Measurements from ENCODE around the gene KLHL40. TPM values are rescaled to one million over a fixed set of nuclear protein-coding genes. Genes with fewer than 3 reads are reported as not detected.

The KLHL40 gene
- total and polyA plus RNA-seq, 2 donors (not counting 3 experiments of a cell fraction or from before 2014, with no cell fraction given), result not detected

- H3K36me3 ChIP-seq (ENCODE audit: control insufficient read depth in 2 of 2, extremely low read depth in 1 of 2, insufficient read depth in 2 of 2, low read length in 2 of 2), result no peaks in the 10 kb centered on the region
- no peaks in the 10 kb centered on the region for H3K9me3 ChIP-seq (replicated peaks; ENCODE audit: control insufficient read depth, insufficient read depth, low read length)
- DNase-seq (ENCODE audit: low read depth, low spot score) (no peak), FAIRE-seq (no peak)
- intact Hi-C loops (cut with micrococcal nuclease) (no loop called here), dilution Hi-C loops (cut with MboI; ENCODE audit: extremely low pct_ligation_motif_present, low sequenced_read_pairs) (no loop called here)
- no peak overlapping the region for H3K4me3 ChIP-seq (replicated peaks in 1 of 3; ENCODE audit: insufficient read depth in 1 of 3, low read depth in 1 of 3, low read length in 3 of 3)
- peaks cover 0 to 5% of the 10 kb centered on the region in 2 experiments for H3K27me3 ChIP-seq (ENCODE audit: control insufficient read depth in 2 of 2, insufficient read depth in 2 of 2, low read length in 2 of 2)
- H3K9ac ChIP-seq (replicated peaks; ENCODE audit: extremely low read depth, insufficient read depth, low read length), result no peak overlapping the region
- no peak overlapping the region for H3K4me2 ChIP-seq (ENCODE audit: insufficient read depth, low read length)
- H3K79me2 ChIP-seq (ENCODE audit: control insufficient read depth, insufficient read depth, low read length), result no peaks in the 10 kb centered on the region
- ChIA-PET CTCF (interaction anchor here (1.8 to 2.2 kb wide), 2 partner anchors 11 to 32 kb away, joined by 7 to 9 read pairs; no protein-coding TSS in a partner anchor), POLR2A (no interaction called here)
- TF ChIP-seq MYC (IDR thresholded peaks at IDR 0.05; ENCODE audit: low read depth, low read length) (no peak), POLR2A (IDR thresholded peaks at IDR 0.05; ENCODE audit: low read depth, low read length) (no peak), JUN (IDR thresholded peaks at IDR 0.05; ENCODE audit: borderline replicate concordance, insufficient read depth, insufficient read length, low read depth) (no peak), EZH2 (IDR thresholded peaks at IDR 0.05; ENCODE audit: borderline replicate concordance, low read depth, low read length, severe bottlenecking) (no peak), FOS (IDR thresholded peaks at IDR 0.05; ENCODE audit: borderline replicate concordance, insufficient read depth, low read length) (no peak), POLR2AphosphoS5 (IDR thresholded peaks at IDR 0.05; ENCODE audit: insufficient read depth, low read depth, low read length) (no peak), GATA2 (IDR thresholded peaks at IDR 0.05; ENCODE audit: insufficient read depth, insufficient read length, low read depth, low read length) (no peak)
- TF ChIP-seq, protein P1, sequence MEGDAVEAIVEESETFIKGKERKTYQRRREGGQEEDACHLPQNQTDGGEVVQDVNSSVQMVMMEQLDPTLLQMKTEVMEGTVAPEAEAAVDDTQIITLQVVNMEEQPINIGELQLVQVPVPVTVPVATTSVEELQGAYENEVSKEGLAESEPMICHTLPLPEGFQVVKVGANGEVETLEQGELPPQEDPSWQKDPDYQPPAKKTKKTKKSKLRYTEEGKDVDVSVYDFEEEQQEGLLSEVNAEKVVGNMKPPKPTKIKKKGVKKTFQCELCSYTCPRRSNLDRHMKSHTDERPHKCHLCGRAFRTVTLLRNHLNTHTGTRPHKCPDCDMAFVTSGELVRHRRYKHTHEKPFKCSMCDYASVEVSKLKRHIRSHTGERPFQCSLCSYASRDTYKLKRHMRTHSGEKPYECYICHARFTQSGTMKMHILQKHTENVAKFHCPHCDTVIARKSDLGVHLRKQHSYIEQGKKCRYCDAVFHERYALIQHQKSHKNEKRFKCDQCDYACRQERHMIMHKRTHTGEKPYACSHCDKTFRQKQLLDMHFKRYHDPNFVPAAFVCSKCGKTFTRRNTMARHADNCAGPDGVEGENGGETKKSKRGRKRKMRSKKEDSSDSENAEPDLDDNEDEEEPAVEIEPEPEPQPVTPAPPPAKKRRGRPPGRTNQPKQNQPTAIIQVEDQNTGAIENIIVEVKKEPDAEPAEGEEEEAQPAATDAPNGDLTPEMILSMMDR (IDR thresholded peaks at IDR 0.05; ENCODE audit: extremely low read depth in 1 of 2, insufficient read depth in 1 of 2, low read depth in 1 of 2, low read length in 2 of 2), result no peak
- H3K27ac ChIP-seq (ENCODE audit: insufficient read depth, low read depth, low read length), result no peak overlapping the region
- H2AFZ ChIP-seq (ENCODE audit: low read depth, low read length), result no peak overlapping the region
- no peaks in the 10 kb centered on the region for H4K20me1 ChIP-seq (replicated peaks; ENCODE audit: control insufficient read depth, extremely low read depth, insufficient read depth, low read length)
- no peaks in the 10 kb centered on the region for H3K4me1 ChIP-seq (ENCODE audit: control insufficient read depth, extremely low read depth, insufficient read depth, low read length)
- H3K9me1 ChIP-seq (replicated peaks; ENCODE audit: control insufficient read depth, extremely low read depth, insufficient read depth, low read length), result no peaks in the 10 kb centered on the region
- no TSS peak for BruUV-seq (replicated peaks)
Measured at GRCh38 chr3:42712344-42712648, 27.0 kb downstream of the KLHL40 start.
